ENCODE results near the gene OSBP2. TPM values are rescaled to one million over a fixed set of nuclear protein-coding genes. Genes with fewer than 3 reads are reported as not detected.

Gene OSBP2
- total and polyA plus RNA-seq, 2 of the 13 experiments (the other 11 are each of a cell fraction or from before 2014, with no cell fraction given) = 5.0 to 7.7 TPM

- no peak; the same call in 1 of the 2 replicates for TF ChIP-seq ZHX1 (CRISPR knock-in tag; IDR thresholded peaks at IDR 0.05; ENCODE audit: low read depth)
- TF ChIP-seq MAZ (IDR thresholded peaks at IDR 0.05; ENCODE audit: borderline replicate concordance, low read depth, low read length) = no peak
- TF ChIP-seq MAZ (CRISPR knock-in tag; IDR thresholded peaks at IDR 0.05; ENCODE audit: low read depth) = 0 out of 2 replicates have a peak, but pooled peaks have one; percentile 31
- TF ChIP-seq RAD21 (CRISPR knock-in tag; IDR thresholded peaks at IDR 0.05) = no peak
- TF ChIP-seq ZNF260 (CRISPR knock-in tag; IDR thresholded peaks at IDR 0.05; ENCODE audit: borderline replicate concordance, low read depth) = no peak
- TF ChIP-seq POGK (CRISPR knock-in tag; conservative IDR thresholded peaks at IDR 0.05) = no peak
- TF ChIP-seq ZBTB26 (CRISPR knock-in tag; IDR thresholded peaks at IDR 0.05; ENCODE audit: borderline replicate concordance) = no peak
- TF ChIP-seq TCF7 (IDR thresholded peaks at IDR 0.05; ENCODE audit: low read depth) = no peak
- no peak for TF ChIP-seq SNAPC5 (CRISPR knock-in tag; IDR thresholded peaks at IDR 0.05; ENCODE audit: borderline replicate concordance)
- no peak for TF ChIP-seq AGO1 (IDR thresholded peaks at IDR 0.05; ENCODE audit: low read depth, low read length, poor library complexity, severe bottlenecking)
- TF ChIP-seq ZNF549 (CRISPR knock-in tag; IDR thresholded peaks at IDR 0.05) = no peak
- no peak for TF ChIP-seq GRHL1 (CRISPR knock-in tag; conservative IDR thresholded peaks at IDR 0.05)
- no peak for TF ChIP-seq ZBTB21 (CRISPR knock-in tag; IDR thresholded peaks at IDR 0.05)
- TF ChIP-seq ZNF362 (CRISPR knock-in tag; IDR thresholded peaks at IDR 0.05; ENCODE audit: borderline replicate concordance) = 0 out of 2 replicates have a peak, but pooled peaks have one; percentile 29
- TF ChIP-seq ZNF350 (CRISPR knock-in tag; IDR thresholded peaks at IDR 0.05; ENCODE audit: borderline replicate concordance, low read depth) = no peak
- TF ChIP-seq ZNF335 (CRISPR knock-in tag; IDR thresholded peaks at IDR 0.05) = no peak
- 0 out of 2 replicates have a peak, but pooled peaks have one; percentile 6 for TF ChIP-seq ZMAT3 (CRISPR knock-in tag; conservative IDR thresholded peaks at IDR 0.05)
- no peak for TF ChIP-seq ZNF749 (CRISPR knock-in tag; IDR thresholded peaks at IDR 0.05; ENCODE audit: borderline replicate concordance)
- TF ChIP-seq ZNF484 (CRISPR knock-in tag; IDR thresholded peaks at IDR 0.05; ENCODE audit: borderline replicate concordance, low read depth) = no peak
Measured at GRCh38 chr22:30881361-30882183, 186.9 kb downstream of the OSBP2 start (continued).
